ENCODE results near the gene CNTNAP5.

The CNTNAP5 gene

GRCh38 chr2:124025171-124025580 is at the start of gene CNTNAP5:
CNTNAP5 (plus strand) TSS chr2:124025287; CDS start chr2:124025651, 364 bp downstream.
- no peak for DNase-seq

GRCh38 chr2:123976054-123976648 is 48.9 kb upstream of the CNTNAP5 start:
- no peak for DNase-seq

GRCh38 chr2:123993728-123994323 is 31.3 kb upstream of the CNTNAP5 start:
- DNase-seq, result no peak

GRCh38 chr2:123999681-124000080 is 25.4 kb upstream of the CNTNAP5 start:
- DNase-seq, result no peak

- no peak for DNase-seq
These were observed 23.2 kb upstream of the CNTNAP5 start for GRCh38 chr2:124001696-124002430.

GRCh38 chr2:124018890-124019289 is 6.2 kb upstream of the CNTNAP5 start:
- DNase-seq, result no peak

- no peak for DNase-seq
These were observed 421 bp upstream of the CNTNAP5 start for GRCh38 chr2:124024561-124025170.

GRCh38 chr2:124025891-124026434 is 876 bp downstream of the CNTNAP5 start:
- no peak for DNase-seq

GRCh38 chr2:124026503-124026902 is 1.4 kb downstream of the CNTNAP5 start:
- no peak for DNase-seq

- DNase-seq, result no peak
These were observed 2.1 kb downstream of the CNTNAP5 start for GRCh38 chr2:124027182-124027581.

- DNase-seq, result no peak
These were observed 7.7 kb downstream of the CNTNAP5 start for GRCh38 chr2:124032799-124033198.

GRCh38 chr2:124034265-124034664 is 9.2 kb downstream of the CNTNAP5 start:
- DNase-seq, result no peak

- DNase-seq, result no peak
These were observed 9.9 kb downstream of the CNTNAP5 start for GRCh38 chr2:124035001-124035400.

GRCh38 chr2:124039032-124039431 is 13.9 kb downstream of the CNTNAP5 start:
- no peak for DNase-seq

GRCh38 chr2:124039762-124040291 is 14.7 kb downstream of the CNTNAP5 start:
- no peak for DNase-seq

GRCh38 chr2:124045894-124046293 is 20.8 kb downstream of the CNTNAP5 start:
- DNase-seq, result no peak

GRCh38 chr2:124046332-124046731 is 21.2 kb downstream of the CNTNAP5 start:
- no peak for DNase-seq

GRCh38 chr2:124048102-124048501 is 23.0 kb downstream of the CNTNAP5 start:
- DNase-seq, result no peak

GRCh38 chr2:124048664-124049063 is 23.6 kb downstream of the CNTNAP5 start:
- no peak for DNase-seq

GRCh38 chr2:124049136-124049535 is 24.0 kb downstream of the CNTNAP5 start:
- no peak for DNase-seq

GRCh38 chr2:124050833-124051497 is 25.9 kb downstream of the CNTNAP5 start:
- DNase-seq, result no peak

- no peak for DNase-seq
These were observed 28.7 kb downstream of the CNTNAP5 start for GRCh38 chr2:124053796-124054195.

GRCh38 chr2:124063596-124063995 is 38.5 kb downstream of the CNTNAP5 start:
- DNase-seq, result no peak

All from activated CD4-positive, CD25-positive, alpha-beta regulatory T cell (primary cell).